Loucy (cell line): Measurements from ENCODE around the gene PPP4R4.

Experiments used
- H2AFZ ChIP-seq: fragments of 200-600 bp; sonication (generic); 2 replicates; pipeline ENCODE4 v1.6.0; 2016; ENCODE audit warnings: antibody characterized with exemption, mild to moderate bottlenecking, low read length, moderate library complexity
- H3F3A ChIP-seq: fragments of 200-600 bp; 2 replicates; pipeline ENCODE4 v1.6.0; 2016; ENCODE audit warnings: antibody characterized with exemption, low read depth, mild to moderate bottlenecking
- H3K27me3 ChIP-seq: fragments of 200-600 bp; sonication (generic); 2 replicates; pipeline ENCODE4 v1.6.1; 2014; ENCODE audit warnings: low read length, mild to moderate bottlenecking; ENCODE audit not compliant: insufficient read depth, poor library complexity, severe bottlenecking
- H3K36me3 ChIP-seq: fragments of 200-600 bp; sonication (generic); 2 replicates; pipeline ENCODE4 v1.6.1; 2016; ENCODE audit warnings: low read length; ENCODE audit not compliant: insufficient read depth
- H3K4me1 ChIP-seq: fragments of 200-600 bp; sonication (generic); 2 replicates; pipeline ENCODE4 v1.5.1; 2014; ENCODE audit warnings: low read length, mild to moderate bottlenecking; ENCODE audit not compliant: insufficient read depth, poor library complexity, severe bottlenecking
- H3K4me2 ChIP-seq: fragments of 200-600 bp; sonication (generic); 2 replicates; pipeline ENCODE4 v1.6.0; 2014; ENCODE audit warnings: antibody characterized with exemption, low read length, low read depth, mild to moderate bottlenecking; ENCODE audit not compliant: poor library complexity, severe bottlenecking
- H3K4me3 ChIP-seq: fragments of 200-600 bp; sonication (generic); 2 replicates; pipeline ENCODE4 v1.5.1; 2014; ENCODE audit warnings: low read length, mild to moderate bottlenecking, mixed read lengths; ENCODE audit not compliant: poor library complexity, severe bottlenecking
- H3K79me2 ChIP-seq: fragments of 200-600 bp; sonication (generic); 2 replicates; pipeline ENCODE4 v1.6.1; 2014; ENCODE audit warnings: low read length; ENCODE audit not compliant: insufficient read depth
- H3K9ac ChIP-seq: fragments of 200-600 bp; sonication (generic); 2 replicates; pipeline ENCODE4 v1.6.0; 2014; ENCODE audit warnings: mild to moderate bottlenecking, low read depth, low read length, moderate library complexity; ENCODE audit not compliant: poor library complexity, severe bottlenecking
- H3K9me2 ChIP-seq: fragments of 200-600 bp; sonication (generic); replicated peaks from 2 replicates; pipeline ENCODE4 v1.6.1; 2016; ENCODE audit warnings: low read depth, low read length, mixed read lengths
- H3K9me3 ChIP-seq: fragments of 200-600 bp; sonication (generic); 2 replicates; pipeline ENCODE4 v1.6.1; 2014; ENCODE audit warnings: mild to moderate bottlenecking, antibody characterized with exemption, low read length, low read depth; ENCODE audit not compliant: insufficient read depth
- H4K20me1 ChIP-seq: fragments of 200-600 bp; sonication (generic); 2 replicates; pipeline ENCODE4 v1.6.0; 2014; ENCODE audit warnings: antibody characterized with exemption, low read length, mild to moderate bottlenecking; ENCODE audit not compliant: insufficient read depth, poor library complexity, severe bottlenecking
- EZH2phosphoT487 ChIP-seq: fragments of 200-600 bp; IDR thresholded peaks from 2 replicates; pipeline ENCODE4 v1.6.1; 2018; ENCODE audit warnings: antibody characterized with exemption, mild to moderate bottlenecking, moderate library complexity, borderline replicate concordance
- TF ChIP-seq, protein P1 (sequence below): fragments of 200-600 bp; sonication (generic); conservative IDR thresholded peaks from 2 replicates; pipeline ENCODE4 v1.5.1; 2014; ENCODE audit warnings: mild to moderate bottlenecking, antibody characterized with exemption, low read length

PPP4R4 gene

DNA sequence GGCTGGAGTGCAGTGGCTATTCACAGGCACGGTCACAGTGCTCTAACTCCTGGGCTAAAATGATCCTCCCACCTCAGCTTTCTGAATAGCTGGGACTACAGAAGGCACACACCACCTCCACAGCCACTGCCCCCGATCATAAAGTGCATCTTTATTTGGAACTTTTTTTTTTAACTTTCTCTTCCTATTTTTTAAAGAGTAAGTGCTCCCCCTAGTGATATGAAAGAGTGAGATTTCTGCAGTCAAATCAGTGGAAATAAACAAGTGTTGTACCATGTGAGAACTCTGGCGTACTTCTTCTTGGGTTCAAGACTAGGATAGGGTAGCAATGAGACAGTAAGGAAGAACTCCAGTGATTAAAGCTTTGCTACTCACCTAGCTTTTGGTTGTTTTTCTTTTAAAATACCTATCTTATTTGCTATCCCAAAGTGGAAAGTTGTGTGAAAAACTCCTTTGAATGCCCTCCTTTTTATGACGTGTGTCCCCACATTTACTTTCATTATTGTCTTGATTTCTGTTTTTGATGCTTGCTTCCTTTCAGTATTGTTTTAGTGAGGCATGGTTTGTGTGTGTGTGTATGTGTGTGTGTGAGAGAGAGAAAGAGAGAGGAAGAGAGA, 6.6 kb downstream of the PPP4R4 start:
- H3K79me2 ChIP-seq: no peaks in the 10 kb centered on the region
- H4K20me1 ChIP-seq: no peaks in the 10 kb centered on the region
- TF ChIP-seq, protein P1, sequence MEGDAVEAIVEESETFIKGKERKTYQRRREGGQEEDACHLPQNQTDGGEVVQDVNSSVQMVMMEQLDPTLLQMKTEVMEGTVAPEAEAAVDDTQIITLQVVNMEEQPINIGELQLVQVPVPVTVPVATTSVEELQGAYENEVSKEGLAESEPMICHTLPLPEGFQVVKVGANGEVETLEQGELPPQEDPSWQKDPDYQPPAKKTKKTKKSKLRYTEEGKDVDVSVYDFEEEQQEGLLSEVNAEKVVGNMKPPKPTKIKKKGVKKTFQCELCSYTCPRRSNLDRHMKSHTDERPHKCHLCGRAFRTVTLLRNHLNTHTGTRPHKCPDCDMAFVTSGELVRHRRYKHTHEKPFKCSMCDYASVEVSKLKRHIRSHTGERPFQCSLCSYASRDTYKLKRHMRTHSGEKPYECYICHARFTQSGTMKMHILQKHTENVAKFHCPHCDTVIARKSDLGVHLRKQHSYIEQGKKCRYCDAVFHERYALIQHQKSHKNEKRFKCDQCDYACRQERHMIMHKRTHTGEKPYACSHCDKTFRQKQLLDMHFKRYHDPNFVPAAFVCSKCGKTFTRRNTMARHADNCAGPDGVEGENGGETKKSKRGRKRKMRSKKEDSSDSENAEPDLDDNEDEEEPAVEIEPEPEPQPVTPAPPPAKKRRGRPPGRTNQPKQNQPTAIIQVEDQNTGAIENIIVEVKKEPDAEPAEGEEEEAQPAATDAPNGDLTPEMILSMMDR: peak; percentile 81
- TF ChIP-seq EZH2phosphoT487: no peak
- H3K9me3 ChIP-seq: no peaks in the 10 kb centered on the region
- no peaks in the 10 kb centered on the region; the same call in 1 of the 2 replicates for H3F3A ChIP-seq
- no peaks in the 10 kb centered on the region for H3K9me2 ChIP-seq
- H3K4me1 ChIP-seq: no peaks in the 10 kb centered on the region
- peak overlapping the region; percentile 84 for H2AFZ ChIP-seq
- peak overlapping the region; percentile 16 for H3K9ac ChIP-seq
- no peaks in the 10 kb centered on the region for H3K27me3 ChIP-seq
- peak overlapping the region; percentile 57 for H3K4me3 ChIP-seq
- no peaks in the 10 kb centered on the region for H3K36me3 ChIP-seq
- H3K4me2 ChIP-seq: peak overlapping the region; percentile 70

DNA sequence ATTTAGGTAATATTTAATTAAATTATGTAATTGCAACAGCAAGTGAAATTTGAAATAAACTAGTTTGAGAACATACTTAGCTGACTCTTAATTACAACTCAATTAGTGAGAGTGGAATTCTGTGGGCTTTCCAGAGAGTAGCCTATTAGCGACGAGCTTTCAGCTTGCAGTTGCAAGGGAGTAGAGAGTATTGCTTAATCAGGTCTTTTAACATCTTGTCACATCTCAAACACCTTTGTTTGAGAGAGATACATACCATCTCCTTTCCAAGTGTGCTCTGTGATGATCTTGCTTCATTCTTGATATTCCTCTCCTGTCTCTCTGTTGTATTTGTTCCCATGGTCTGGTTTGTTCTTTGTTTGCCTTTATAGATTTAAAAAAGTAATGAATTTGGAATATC, 7.7 kb downstream of the PPP4R4 start:
- Histone ChIP-seq H3F3A (no peaks in the 10 kb centered on the region), H3K27me3 (no peaks in the 10 kb centered on the region), H3K79me2 (no peaks in the 10 kb centered on the region), H3K9me2 (no peaks in the 10 kb centered on the region), H3K4me1 (no peaks in the 10 kb centered on the region), H4K20me1 (no peaks in the 10 kb centered on the region), H3K4me3 (no peak overlapping the region), H3K36me3 (no peaks in the 10 kb centered on the region), H3K9me3 (no peaks in the 10 kb centered on the region), H2AFZ (no peak overlapping the region), H3K9ac (no peak overlapping the region), H3K4me2 (no peak overlapping the region)
- TF ChIP-seq, protein P1: no peak
- no peak for TF ChIP-seq EZH2phosphoT487

DNA sequence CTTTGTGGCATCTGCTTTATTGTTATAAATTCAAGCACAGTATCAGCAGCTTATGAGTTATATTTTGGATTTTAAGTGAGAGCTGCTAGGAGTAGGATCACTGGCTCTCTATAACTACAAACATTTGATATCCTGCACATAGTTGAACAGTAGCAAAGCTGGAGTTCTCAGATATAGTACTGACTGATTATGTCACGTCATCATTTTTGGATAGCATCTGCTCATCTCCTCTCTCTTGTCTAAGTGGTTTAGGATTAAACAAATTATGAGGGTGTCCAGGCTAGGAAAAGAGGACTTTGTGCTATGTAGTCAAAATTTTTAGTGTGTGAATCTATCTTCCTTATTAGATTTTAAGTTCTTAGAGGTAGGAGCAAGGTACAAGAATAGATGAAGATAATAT, 18.4 kb downstream of the PPP4R4 start:
- no peak overlapping the region for H2AFZ ChIP-seq
- no peaks in the 10 kb centered on the region for H3K4me1 ChIP-seq
- H3K36me3 ChIP-seq: no peaks in the 10 kb centered on the region
- H3K9ac ChIP-seq: no peak overlapping the region
- no peaks in the 10 kb centered on the region for H4K20me1 ChIP-seq
- no peaks in the 10 kb centered on the region for H3K27me3 ChIP-seq
- H3K4me3 ChIP-seq: no peak overlapping the region
- H3K79me2 ChIP-seq: no peaks in the 10 kb centered on the region
- H3K9me2 ChIP-seq: no peaks in the 10 kb centered on the region
- H3K9me3 ChIP-seq: no peaks in the 10 kb centered on the region
- no peak for TF ChIP-seq EZH2phosphoT487
- TF ChIP-seq, protein P1: no peak
- no peak overlapping the region for H3K4me2 ChIP-seq
- no peaks in the 10 kb centered on the region for H3F3A ChIP-seq
